ENCODE measurements around the gene MARCKSL1.
"Not testable (repeated sequence)": the region's sequence is repeated elsewhere in the genome, so short reads cannot be mapped to it uniquely, and the experiment has no call there.

The MARCKSL1 gene

DNA sequence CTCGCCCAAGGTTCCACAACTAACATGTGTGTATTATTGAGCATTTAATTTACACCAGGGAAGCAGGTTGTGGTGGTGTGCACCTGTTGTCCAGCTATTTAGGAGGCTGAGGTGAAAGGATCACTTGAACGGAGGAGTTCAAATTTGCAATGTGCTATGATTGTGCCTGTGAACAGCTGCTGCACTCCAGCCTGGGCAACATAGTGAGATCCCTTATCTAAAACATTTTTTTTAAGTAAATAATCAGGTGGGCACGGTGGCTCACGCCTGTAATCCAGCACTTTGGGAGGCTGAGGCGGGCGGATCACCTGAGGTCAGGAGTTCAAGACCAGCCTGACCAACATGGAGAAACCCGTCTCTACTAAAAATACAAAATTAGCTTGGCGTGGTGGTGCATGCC is 51.3 kb downstream of the MARCKSL1 start:
- DNase-seq = not testable (repeated sequence)
